IPS DF 19.7 (cell line): ENCODE data around the gene EVI5.
"Not testable (repeated sequence)": the region's sequence is repeated elsewhere in the genome, so short reads cannot be mapped to it uniquely, and the experiment has no call there.

ENCODE experiments used
- DNase-seq: peaks from one replicate; pipeline ENCODE4 v3.0.0-alpha.2; 2013; ENCODE audit warnings: low read depth, low spot score

EVI5 gene

DNA sequence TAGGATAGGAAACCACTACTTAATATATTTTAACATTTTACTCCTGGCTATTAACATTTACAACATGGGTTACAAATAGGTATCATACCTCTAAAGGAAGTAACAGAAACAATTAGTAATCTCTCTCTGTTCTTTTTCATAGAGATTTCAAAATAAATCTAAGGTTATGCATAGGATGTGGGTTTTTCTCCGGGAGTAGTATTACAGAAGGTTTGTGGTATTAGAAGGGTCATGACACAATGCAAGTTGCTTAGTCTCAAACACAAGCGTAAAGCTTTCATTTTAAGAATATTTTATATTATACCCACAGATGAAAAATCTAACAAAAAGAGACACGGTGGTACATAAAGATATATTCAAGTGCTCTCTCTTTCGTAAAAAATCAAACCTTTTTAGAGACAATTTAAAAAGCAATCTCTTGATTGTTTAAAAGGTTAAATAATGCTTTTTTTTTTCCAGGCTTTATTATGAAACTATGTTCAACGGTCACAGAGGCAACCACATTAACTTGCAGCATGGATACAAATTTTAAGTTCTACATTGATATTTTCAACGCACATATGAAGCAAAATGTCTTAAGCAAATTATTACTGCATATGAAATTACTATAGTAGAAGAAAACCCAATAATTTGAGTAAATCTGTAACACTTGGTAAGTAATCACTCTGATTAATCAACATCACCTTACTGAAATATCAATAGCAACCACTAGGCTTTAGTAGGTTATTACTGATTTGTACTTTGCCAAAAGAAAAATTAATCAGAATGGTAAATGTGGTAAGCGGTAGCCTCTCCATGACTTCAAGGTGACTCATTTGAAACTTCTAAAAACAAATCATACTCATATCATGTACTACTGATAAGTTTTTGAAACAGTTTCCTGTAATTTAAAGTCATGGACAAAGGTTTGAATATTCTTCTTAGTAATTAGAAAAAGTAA, 200.8 kb downstream of the EVI5 start:
- DNase-seq = no peak

DNA sequence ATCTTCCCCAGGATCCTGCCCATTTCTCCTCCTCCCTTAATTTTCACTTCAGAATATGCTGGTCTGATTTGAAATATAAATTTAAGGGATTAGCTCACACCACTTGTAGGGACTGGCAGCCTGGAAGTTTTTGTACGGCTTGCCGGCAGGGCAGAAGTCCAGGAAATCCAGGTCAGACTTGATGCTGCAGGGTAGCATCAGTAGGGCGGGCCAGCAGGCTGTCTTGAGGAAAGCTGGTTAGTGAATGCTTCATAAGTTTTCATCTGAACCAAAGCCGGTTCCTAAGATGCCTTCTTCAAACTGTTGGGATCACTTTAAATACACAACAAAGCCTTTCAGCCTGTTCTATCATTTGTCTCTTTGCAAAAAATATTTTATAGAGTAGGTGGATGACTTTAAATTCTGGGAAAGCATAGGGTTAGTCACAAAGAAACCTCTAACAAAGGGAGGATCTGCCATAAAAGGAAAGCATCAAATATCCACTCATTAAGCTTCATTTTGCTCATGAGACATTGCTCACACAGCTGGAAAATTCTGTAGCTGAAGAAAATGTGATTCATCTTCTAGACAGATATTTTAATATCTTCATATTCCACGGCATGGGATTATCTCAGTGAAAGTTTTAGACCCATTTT, 207.5 kb downstream of the EVI5 start:
- no peak for DNase-seq

DNA sequence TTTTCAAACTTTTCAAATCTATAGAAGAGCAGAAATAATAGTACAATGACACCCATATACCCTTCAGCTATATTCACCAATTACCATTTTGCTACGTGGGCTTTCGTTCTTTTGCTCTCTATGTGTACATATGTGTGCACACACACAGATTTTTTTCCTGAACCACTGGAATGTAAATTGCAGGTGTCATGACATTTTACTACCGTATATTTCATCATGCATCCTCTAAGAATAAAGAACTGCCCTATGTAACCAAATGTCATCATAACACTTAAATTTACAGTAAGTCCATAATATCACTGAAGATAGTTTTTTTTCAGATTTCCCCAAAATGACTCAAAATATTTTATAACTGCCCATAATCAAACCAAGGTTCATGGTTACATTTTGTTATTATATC, 209.8 kb downstream of the EVI5 start:
- DNase-seq = no peak

DNA sequence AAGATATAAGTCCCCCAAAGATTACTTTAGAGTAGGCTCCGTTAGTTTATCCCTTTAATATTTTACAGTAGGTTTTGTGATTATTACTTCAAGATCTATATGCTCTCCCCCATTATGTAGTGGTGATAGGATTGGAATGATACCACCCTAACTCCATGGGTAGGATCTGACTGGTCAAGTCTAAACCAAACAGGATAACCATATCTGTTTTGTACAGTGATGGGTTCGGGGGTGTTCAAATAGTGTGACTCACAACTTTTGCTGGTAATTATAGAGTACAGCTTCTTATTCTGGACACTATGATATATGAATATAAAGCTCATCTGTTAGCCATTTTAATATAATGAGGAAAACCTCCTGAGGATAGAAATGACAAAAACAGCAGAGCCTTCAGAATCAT, 212.4 kb downstream of the EVI5 start:
- DNase-seq = no peak

DNA sequence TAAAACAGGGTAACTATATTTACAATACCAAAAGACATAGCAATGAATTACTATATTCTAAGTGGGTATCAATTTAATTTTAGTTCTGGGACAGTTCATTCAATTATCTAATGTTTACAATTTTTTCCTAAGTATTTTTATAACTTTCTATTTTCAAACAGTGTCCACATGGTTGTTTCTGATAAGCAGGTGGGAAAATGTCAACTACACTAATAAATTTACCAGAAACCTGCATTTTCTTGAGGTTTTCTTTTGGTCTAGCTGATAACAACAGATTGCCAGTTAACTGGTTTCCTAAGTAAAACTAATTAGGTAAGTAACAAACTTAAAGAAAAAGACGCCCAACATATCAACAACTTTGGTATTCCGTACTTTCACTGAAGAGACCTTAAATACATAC, 213.3 kb downstream of the EVI5 start:
- DNase-seq = no peak

DNA sequence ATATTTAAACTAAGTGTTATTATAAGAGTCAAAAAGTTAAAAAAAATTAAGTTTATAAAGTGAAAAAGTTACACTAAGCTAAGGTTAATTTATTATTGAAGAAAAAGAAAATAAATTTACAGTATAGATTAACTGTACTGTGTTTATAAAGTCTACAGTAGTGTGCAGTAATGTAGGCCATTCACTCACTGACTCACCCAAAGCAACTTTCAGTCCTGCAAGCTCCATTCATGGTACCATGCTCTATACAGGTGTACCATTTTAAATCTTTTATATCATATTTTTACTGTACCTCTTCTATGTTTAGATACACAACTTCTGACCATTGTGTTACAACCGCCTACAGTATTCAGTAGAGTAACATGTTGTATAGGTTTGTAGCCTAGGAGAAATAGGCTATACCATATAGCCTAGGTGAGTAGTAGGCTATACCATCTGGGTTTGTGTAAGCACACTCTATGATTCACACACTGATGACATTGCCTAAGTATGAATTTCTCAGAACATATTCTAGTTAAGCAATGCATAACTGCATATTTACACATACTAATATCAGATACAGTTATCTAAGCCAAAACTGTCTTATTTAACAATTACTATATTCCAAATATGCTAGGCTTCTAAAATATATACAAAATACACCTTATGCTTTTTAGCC, 217.6 kb downstream of the EVI5 start:
- DNase-seq = no peak

DNA sequence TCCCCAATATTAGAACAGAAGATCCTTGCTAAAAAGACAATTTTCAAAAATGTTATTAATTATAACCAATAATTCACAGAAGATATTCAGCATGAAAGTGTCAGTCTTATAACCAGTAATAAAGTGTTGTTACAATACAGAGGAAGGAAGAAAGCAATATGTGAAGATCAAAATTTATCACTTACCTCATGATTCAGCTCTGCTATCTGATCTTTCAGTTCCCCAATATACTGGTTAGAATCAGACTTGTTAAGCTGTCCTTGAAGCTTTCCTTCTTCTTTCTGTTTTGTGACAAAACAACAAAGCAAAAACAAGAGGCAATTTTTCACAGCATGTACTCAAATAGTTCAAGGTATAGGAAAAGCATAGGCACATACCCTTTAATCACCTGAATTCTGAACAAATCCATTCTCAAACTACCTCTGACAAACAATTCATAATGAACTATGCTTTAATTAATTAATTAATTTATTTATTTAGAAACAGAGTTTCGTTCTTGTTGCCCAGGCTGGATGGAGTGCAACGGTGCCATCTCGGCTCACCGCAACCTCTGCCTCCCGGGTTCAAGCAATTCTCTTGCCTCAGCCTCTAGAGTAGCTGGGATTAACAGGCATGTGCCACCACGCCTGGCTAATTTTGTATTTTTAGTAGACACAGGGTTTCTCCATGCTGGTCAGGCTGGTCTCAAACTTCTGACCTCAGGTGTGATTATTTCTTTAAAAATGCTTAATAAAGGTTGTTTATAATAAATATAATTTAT, 221.3 kb downstream of the EVI5 start:
- DNase-seq = no peak

DNA sequence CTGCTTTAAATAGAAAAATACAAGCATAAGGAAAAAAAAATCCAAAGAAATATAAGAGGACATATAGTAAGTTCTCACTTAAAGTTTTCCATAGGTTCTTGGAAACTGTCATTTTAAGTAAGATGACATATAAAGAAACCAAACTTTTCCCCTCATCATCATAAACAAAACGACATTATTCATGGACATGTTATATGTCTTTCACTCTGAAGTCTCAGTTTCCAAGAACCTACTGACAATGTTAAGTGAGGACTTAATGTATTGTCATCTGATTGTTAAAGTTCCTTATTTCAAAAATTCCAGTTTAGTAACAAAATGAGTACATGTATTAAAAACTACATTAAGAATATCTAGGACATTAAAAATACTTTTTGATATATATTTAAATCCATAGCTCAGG, 228.6 kb downstream of the EVI5 start:
- no peak for DNase-seq

DNA sequence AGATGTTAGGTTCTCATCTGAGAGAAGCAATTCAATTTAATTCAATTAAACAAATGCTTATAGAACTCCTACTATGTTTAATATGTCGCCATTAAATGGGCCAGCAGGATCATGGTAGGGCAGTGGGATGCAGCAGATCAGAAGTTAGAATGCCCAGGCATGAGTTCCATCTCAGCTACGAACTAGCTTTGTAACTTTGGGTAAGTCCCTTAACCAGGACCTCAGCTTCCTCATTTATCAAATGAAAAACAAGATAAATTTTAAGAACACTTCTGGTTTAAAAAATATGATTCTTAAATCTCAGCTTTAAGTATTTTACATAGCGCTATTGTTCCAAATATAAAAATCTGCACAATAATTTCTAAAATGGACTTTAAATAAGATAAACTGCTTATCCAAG, 230.7 kb downstream of the EVI5 start:
- no peak for DNase-seq

DNA sequence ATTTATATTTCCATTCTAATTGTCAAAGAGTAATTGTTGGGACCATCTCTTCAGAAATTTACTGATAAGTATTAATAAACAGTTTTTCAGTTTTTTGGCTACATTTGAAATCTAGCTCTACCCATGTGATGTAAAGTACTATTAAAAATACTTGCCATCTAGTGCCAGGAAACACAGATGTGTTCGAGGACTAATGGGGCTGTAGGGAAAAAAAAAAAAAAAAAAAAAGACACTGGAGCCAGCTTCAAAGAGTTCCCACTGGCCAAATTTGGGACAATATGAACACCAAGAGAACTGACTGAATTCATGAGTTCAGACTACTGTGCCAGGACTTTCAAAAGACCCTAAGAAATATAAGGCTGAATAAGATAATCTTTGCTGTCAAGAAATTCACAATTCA, 233.0 kb downstream of the EVI5 start:
- no peak for DNase-seq

DNA sequence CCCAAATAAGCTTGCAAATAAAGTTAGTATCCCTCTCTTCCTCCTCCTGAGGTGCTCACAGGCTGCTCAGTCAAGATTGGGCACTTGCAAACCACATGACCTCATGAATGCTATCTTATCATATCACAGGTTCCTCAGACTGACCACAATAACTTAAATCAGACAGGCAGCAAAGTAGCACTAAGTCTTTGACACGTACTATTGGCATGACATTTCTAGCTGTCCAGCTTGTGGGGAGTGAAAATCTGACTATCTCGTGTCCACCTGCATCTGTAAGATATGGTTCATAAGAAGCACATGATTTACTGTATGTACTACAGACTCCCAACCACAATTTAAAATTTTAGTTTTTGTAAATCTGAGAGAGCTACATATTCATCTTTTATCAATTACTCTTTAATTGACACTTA, 240.1 kb downstream of the EVI5 start:
- DNase-seq = no peak

DNA sequence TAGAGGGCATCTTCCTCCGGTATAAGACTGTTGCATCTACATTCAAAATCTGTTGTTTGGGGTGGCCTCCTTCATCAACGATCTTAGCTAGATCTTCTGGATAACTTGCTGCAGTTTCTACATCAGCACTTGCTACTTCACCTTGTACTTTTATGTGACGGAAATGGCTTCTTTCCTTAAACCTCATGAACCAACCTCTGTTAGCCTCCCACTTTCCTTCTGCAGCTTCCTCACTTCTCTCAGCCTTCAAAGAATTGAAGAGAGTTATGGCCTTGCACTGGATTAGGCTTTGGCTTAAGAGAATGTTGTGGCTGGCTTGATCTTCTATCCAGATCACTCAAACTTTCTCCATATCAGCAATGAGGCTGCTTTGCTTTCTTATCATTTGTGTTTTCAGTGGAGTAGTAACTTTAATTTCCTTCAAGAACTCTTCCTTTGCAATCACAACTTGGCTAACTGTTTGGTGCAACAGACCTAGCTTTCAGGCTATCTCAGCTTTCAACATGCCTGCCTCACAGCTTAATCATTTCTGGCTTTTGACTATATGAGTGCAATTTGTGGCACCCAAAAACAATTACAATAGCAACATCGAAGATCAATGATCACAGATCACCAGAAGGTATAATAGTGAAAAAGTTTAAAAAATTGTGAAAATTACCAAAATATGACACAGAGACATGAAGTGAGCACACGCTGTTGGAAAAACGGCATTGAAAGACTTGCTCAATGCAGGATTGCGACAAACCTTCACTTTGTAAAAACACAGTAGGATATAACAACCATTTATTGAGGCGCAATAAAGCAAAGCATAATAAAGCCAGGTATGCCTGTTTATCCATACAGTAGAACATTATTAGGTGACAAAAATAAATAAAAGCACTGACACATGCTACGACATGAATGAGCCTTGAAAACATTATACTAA, 241.5 kb downstream of the EVI5 start:
- DNase-seq = no peak

DNA sequence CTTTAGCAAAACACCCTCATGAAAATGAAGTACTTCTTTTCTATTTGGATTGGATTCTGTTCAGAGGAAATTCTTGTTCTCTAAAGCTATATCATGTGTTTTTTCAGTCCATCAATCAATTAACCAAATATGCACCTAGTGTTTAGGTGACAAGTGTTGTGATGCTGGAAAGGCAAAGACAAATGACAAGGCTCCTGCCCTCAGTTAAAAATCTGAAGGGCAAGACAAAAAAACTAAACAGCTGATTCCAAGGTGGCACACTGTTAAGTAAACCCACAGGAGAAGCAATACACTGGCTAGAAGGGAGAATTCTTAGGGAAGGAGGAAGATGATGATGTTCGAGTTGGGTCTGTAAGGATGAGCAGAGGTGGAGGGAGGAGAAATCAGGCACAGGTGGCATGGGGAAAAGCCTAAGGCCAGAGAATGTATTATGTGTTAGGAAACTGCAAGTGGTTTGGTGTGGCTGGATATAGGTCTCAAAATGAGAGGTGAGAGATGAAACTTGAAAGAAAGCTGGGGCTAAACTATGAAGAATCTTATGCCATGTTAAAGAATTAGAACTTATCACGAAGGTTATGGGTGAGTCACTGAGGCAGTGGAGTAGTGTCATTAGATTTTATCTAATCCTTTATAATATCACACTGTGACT, 246.4 kb downstream of the EVI5 start:
- DNase-seq = no peak

DNA sequence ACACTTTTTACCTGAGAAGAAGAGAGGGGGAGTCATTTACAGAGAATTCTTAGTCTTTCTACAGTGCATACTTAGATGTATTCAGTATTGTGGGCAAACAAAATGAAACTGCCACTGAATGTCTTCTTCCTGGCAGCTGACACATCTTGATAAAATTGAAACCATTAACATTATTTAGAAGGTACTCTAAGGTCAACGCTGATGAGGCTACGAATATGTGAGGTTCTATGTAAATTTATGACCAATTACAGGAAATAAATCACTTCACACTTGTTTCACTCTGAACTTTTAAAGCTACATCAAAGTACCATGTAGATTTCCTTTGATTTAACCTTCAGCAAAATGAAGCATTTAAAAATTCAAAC, 246.9 kb downstream of the EVI5 start:
- DNase-seq = no peak

DNA sequence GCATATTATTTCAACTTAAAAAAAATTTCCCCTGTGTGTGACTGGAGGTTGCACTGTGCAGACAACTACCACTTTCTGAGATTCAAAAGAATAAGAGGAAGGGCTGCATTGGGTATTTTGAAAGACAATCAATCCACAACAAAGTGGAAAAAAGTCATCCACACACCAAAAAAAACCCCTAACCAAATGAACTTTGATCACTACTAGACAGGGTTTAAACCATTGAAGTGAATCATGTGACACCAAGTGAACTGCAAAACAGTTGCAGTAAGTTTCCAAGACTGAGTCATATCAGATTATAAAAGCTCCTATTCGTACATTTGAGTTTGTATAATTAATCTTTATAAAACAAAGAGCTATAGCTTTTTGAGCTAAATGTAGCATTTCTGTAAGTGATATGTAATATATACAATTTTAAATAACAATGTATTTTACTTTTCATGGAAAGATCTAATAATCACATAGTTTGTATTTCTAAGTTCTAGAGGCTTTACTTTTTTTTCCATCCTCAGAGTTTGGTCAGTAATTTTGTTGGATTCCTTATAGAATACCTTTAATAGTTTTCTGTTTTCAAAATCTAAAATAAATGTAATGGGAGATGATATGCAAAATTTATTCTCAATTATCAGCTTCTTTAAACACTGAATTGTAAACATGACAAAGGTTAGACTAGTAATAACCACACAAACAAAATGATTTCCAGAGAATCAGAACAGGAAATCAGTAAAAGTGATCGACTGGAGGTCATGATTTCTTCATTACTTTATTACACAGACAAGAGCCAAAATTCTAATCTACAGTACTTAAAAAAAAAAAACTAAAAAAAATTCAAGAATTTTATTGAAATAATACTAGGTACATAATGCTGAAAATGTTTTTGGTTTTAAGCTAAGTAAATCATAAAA, 247.7 kb downstream of the EVI5 start:
- DNase-seq = no peak

DNA sequence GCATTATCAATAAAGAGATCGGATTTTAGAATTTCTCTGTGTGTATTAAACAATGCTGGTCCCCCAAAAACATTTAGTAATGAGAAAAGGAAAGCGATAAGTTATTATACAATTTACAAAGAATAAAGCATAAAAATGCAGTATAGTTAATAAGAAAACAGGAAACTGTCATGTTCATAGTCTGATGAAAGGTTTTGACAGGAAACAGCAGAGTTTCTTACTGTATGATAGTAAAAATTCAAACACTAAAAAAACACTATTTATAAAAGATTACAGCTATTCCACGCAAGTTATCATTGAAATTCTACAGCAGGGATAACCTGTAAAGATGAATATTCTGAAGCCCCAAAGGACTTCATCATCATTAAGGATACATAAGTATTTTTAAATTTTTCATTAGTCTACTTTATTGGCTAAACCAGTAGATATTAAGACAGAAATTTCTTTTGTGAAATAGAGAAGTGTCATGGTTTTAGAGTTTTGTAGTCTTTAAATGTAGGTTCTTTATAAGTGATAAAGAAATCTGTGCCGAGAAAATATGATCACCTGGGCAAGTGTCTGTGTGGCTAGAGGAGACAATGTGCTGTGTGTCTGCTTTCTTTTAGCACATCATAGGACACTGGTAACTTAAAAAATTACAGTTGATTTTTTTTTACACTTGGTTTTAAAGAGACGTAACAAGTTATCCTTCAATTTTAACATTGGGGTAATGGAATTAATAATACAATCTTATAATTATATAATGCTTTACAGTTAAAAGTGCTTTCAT, 248.5 kb downstream of the EVI5 start:
- DNase-seq = no peak

DNA sequence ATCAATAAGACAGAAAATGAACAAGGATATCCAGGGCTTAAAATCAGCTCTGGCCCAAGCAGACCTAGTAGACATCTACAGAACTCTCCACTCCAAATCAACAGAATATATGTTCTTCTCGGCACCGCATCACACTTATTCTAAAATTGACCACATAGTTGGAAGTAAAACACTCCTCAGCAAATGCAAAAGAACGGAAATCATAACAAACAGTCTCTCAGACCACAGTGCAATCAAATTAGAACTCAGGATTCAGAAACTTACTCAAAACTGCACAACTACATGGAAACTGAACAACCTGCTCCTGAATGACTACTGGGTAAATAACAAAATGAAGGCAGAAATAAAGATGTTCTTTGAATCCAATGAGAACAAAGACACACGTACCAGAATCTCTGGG, 252.5 kb downstream of the EVI5 start:
- not testable (repeated sequence) for DNase-seq

DNA sequence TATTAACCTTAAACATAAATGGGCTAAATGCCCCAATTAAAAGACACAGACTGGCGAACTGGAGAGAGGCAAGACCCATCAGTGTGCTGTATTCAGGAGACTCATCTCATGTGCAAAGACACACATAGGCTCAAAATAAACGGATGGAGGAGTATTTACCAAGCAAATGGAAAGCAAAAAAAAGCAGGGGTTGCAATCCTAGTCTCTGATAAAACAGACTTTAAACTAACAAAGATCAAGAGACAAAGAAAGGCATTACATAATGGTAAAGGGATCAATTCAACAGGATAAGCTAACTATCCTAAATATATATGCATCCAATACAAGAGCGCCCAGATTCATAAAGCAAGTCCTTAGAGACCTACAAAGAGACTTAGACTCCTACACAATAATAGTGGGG, 253.0 kb downstream of the EVI5 start:
- DNase-seq = not testable (repeated sequence)

DNA sequence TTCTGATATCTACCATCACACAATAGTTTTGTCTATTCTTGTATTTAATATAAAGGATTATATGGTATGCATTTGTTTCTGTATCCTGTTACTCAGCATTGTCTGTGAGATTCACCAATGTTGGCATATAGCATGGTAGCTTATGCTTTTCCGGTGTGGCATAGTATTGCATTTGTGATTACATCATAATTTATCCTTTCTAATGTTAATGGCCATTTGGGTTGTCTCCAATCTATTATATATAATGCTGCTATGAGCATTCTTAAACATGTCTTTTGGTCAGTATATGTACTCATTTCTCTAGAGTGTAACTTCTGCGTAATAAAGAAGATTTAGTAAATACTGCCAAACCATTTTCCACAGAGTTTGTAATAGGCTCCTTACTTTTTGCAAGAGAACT, 257.2 kb downstream of the EVI5 start:
- no peak for DNase-seq
